Cerebellar nuclear complex (tissue), 1 donor: ENCODE measurements around the gene NADK2.

Experiments
- DNase-seq, 2 experiments: peaks; one replicate each; lab custom pipeline; 2025; lab: John Stamatoyannopoulos, UW

Gene NADK2

DNA sequence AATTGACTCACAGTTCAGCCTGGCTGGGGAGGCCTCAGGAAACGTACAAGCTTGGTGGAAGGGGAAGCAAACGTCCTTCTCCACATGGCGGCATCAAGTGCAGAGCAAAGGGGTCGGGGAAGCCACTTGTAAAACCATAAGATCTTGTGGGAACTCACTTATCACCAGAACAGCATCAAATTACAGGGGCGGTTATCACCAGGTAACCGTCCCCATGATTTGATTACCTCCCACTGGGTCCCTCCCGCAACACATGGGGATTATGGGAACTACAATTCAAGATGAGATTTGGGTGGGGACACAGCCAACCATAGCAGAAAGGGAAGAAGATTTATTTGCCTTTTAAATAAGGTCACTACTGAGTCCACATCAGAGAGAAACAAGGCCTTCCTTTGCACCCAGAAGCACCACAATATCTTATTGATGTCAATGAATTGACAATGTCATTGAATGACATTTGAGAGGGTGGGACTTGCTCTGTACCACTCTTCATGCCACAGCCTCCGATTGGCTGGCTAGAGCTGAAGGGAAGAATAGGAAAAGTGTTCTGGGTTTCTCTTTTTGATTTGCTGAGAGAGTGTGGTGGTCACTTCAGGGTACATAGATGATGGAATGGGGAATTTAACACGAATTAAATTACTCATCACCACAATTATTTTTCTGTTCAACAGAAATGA, 78.8 kb downstream of the NADK2 start:
- DNase-seq = no peak

GRCh38 chr5:36161361-36161760, 80.4 kb downstream of the NADK2 start:
- no peak for DNase-seq

DNA sequence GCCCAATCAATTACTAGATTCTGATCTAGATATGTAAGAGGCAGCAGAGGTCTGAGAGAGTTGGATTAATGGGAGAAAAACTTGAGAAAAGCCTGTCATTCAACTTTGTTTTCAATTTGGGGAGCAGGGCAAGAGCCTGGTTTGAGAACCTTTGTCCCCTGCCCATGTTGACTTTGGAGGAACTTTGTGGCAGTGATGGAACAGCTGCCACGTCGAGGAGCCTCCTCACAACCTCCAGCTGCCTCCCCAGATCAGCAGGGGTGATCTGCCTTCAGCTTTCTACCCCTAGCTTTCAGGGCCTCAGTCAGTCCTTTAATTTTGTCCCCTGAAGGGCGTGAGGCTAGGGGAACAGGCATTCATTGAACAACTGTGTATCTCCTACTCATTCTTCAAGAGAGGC, 81.1 kb downstream of the NADK2 start:
- DNase-seq = no peak

GRCh38 chr5:36158144-36158543, 83.6 kb downstream of the NADK2 start:
- no peak for DNase-seq

GRCh38 chr5:36156619-36157018, 85.1 kb downstream of the NADK2 start:
- DNase-seq = no peak

DNA sequence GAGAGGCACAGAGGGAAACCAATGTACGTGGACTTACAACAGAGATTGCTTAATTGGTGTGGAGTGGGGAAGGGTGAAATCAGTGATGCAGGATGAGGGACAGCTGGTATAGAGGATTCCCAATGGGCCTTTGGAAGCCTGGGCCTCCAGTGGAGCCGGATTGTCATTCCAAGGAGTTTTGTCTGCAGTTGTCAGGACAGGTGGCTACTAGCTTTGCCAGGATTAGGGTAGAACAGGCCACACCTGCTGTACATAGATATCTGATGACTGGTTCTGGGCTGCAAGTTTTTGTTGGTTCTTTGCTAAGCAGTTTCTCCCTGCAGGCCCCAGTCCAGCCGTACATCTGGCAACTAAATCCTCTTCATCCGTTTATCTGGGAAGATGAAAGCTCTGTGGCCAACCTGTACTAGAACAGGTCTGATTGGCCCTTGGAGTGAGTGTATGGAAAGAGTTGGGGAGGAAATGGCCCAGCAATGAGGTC, 85.6 kb downstream of the NADK2 start:
- no peak for DNase-seq

GRCh38 chr5:36155291-36155690, 86.4 kb downstream of the NADK2 start:
- DNase-seq = no peak

DNA sequence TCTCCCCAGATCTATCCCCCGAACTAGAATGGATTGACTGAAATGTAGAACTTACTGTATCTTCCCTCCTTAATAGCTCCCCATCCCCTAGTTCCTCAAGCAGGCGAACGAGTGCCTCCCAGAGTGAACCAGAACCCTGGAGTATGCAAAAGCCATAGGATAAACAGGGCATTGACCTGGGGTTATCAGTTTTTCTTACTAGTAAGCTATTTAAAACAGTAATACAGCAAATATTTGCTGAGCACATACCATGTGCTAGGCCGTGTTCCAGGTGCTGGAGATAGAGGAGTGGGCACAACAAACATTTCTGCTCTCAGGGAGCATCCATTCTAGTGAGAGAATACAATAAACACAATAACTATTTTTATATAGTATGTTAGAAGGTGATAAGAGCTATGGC, 88.0 kb downstream of the NADK2 start:
- DNase-seq = no peak

- DNase-seq = no peak
Observed at GRCh38 chr5:36153298-36153677, 88.4 kb downstream of the NADK2 start.

- DNase-seq = no peak
Observed at GRCh38 chr5:36152324-36153297, 89.1 kb downstream of the NADK2 start.

GRCh38 chr5:36151434-36152323, 90.0 kb downstream of the NADK2 start, which contains the start of the genes LMBRD2 and SKP2:
LMBRD2 (minus strand) TSS chr5:36151887; CDS start chr5:36143349, 8,538 bp downstream.
SKP2 (plus strand) TSS chr5:36152111; CDS start chr5:36152263, 152 bp downstream.
- peak; percentile 88 to 98 for DNase-seq

DNA sequence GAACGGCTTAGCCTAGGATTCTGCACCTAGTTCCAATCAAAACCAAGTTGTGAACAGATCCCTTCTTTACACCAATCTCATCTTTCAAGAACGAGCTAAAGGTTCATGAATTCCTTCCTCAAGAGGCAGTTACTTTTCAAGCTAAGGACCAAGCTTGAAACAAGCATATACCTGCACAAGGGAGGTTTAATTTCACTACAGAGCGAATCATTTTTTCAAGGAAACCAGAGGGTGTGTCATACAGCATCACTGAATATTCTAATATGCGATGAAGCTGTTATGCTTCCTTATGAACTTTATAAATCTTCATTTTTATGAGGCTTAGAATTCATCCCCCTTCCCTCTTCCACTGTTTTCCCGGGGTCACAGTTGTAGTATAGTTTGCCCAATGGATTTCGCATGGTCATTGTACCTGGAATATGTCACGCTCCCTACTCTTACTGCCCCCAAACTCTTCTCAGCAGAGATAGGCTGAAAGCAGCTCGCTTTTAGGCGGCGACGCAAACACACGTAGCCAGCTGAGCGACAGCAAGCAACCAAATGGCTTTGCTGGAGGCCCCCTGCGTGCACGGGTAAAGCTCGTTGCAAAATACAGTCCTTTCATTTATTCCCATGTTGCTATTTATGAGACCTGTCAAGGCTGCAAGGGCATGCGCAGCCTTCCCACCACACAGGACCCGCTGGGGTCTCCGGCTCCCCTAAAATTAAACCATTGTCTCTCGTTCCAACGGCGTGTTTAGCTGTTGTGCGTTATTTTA, 90.9 kb downstream of the NADK2 start:
- DNase-seq = no peak

DNA sequence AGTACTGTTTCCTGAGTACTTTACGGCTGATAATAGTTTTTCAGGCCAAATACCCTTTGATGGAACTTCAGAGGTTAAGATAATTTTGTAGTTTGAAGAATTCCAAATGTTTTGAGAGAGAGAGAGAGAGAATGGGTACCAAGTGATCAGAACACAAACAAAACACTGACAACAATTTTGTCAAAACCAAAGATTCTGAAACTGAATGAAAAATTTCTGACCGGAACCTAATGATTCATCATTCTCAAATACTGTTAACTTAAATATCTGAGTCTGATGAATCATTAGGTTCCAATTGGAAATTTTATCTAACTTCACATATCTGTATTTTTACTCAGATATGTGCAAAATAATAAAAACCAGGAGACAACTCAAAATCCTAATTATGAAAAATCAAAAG, 94.0 kb downstream of the NADK2 start:
- DNase-seq = no peak

GRCh38 chr5:36146390-36146789, 95.3 kb downstream of the NADK2 start:
- DNase-seq = no peak

DNA sequence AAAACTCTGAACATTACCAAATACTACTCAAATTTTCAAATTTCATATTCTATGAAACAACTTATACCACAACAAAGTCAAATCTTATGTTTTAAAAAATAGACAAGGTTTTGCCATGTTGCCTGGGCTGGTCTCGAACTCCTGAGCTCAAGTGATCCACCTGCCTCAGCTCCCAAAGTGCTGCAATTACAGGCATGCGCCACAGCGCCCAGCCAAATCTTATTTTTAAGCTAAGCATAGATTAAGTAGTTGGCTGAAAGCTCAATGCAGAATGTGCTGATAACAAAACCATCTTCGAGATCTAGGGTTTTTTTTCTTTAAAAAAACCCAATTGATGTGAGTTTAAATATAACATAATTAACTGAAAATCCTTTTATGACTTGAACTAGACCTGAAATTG, 96.4 kb downstream of the NADK2 start:
- DNase-seq = no peak
